Measurements from ENCODE around the gene PAPLN.

Gene PAPLN

GRCh38 chr14:73232984-73233383 is 4.3 kb upstream of the PAPLN start:
- no peak for DNase-seq (ENCODE audit: low read depth)

- DNase-seq (ENCODE audit: low read depth): no peak
These were observed 3.7 kb upstream of the PAPLN start for GRCh38 chr14:73233564-73233963.

- DNase-seq (ENCODE audit: low read depth): no peak
These were observed 3.3 kb upstream of the PAPLN start for GRCh38 chr14:73234029-73234428.

DNA sequence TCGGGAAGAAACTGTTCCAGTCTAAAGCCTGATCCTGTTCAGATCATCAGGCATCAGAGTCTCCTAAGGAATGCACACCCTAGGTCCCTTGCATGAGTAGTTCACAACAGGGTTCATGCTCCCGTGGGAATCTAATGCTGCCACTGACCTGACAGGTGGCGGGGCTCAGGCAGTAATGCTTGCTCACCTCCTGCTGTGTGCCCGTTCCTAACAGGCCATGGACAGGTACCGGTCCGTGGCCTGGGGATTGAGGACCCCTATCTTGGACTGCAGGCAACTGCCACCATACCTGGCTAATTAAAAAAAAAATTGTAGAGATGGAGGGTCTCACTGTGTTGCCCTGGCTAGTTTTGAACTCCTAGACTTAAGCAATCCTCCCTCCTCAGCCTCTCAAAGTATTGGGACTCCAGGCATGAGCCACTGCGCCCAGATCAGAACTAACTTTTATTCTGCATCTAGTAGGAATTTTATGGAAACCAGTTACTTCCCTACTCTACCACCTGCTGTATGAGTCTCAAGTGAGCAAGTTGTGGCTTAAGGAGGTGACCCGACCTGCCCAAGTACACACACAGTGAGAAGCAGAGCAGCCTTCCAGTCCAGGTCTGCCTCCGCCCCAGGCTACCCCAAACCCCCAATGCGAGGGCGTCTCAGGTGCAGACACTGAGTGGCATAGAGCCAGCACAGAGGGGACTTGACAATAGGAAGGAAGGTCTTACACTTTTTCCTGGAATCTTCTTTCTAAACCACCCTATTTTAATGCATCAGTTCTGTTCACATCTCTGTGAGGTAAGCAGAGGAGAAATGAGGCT is 2.5 kb upstream of the PAPLN start:
- DNase-seq (ENCODE audit: low read depth): no peak

- DNase-seq (ENCODE audit: low read depth): no peak
These were observed 1.7 kb upstream of the PAPLN start for GRCh38 chr14:73235531-73236155.

DNA sequence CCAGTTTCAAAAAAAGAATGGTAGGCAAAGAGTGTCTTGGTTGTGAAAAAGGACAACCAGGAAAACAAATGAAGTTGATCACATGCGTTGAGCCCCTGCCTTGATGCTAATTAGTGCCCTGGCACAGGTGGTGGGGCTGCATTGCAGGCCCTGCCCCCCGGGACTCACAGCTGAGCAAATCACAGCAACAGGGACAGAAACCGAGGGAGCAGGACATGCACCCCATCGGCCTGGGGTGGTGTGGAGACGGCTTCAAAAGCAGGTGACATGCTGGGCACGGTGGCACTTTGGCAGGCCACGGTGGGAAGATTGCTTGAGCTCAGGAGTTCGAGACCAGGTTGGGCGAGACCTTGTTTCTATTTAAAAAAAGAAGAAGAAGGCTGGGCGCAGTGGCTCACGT is 1.1 kb upstream of the PAPLN start:
- no peak for DNase-seq (ENCODE audit: low read depth)

GRCh38 chr14:73236752-73237218 is 521 bp upstream of the PAPLN start:
- no peak for DNase-seq (ENCODE audit: low read depth)

DNA sequence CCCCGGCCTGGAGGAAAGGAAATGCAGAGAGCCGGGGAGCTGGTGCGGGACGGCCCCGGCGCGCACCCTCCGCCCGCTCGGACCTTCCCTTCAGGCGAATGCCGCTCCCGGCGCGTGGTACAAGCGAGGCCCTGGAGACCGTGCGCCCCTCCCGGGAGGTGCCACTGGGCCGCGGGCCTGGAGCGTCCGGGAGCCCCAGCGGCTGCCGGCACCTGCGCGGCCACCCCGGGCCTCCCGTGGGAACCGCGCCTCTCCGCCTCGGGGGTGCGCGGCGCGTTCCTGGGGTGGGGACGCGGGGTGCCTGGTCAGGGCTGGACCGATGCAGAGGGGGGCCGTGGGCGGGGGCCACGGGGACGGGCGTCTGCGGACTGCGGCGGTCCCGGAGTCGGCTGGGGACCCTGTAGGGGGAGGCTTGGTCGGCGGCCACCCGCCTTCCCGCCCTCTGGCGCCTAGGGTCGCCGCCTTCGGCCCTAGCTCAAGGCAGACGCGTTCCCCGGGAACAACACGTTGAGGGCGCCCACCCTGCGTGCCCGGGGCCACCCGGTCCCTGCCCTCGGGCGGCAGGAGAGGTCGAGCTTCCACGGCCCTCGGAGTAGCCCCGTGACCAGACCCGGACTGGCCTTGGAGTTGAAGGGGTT is 599 bp downstream of the PAPLN start:
- no peak for DNase-seq (ENCODE audit: low read depth)

- no peak for DNase-seq (ENCODE audit: low read depth)
These were observed 1.1 kb downstream of the PAPLN start for GRCh38 chr14:73238424-73238852.

GRCh38 chr14:73238941-73239340 is 1.6 kb downstream of the PAPLN start:
- DNase-seq (ENCODE audit: low read depth): no peak

DNA sequence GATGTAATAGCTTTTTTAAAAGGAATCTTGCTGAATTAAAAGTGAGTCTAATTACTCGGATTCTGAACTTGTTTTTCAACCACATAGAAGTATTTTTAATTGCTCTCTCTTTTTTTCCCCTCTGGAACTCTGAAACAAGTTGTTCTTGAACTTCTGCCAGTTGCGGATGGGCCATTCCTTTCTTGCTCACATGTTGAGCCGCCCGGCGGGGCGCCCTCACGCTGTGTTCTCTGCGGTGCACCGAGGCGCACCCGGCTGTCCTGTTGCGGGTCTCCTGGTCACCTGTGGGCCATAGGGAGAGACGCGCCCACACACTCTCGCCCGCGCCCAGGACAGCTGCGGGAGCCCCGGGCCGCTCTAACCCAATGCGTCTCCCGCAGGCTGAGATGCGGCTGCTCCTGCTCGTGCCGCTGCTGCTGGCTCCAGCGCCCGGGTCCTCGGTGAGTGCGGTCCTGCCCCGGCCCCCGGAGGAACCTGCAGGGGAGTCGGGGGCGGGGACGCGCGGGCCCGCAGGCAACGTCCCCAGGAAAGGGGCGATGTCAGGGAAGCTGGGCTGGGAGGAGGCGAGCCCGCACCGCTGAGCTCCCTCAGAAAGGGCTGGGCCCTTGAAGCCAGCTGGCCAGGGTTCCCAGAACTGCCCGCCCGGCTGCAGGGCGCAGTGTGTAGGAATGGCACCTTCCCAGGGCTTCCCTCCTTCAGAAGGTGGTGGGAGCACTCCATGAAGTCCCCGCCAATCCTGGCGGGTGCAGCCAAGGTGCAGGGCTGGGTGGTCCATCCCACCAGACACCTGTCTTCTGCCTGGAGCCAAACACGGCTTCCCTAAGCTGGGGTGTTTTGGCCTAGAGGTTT is 2.3 kb downstream of the PAPLN start:
- no peak for DNase-seq (ENCODE audit: low read depth)

DNA sequence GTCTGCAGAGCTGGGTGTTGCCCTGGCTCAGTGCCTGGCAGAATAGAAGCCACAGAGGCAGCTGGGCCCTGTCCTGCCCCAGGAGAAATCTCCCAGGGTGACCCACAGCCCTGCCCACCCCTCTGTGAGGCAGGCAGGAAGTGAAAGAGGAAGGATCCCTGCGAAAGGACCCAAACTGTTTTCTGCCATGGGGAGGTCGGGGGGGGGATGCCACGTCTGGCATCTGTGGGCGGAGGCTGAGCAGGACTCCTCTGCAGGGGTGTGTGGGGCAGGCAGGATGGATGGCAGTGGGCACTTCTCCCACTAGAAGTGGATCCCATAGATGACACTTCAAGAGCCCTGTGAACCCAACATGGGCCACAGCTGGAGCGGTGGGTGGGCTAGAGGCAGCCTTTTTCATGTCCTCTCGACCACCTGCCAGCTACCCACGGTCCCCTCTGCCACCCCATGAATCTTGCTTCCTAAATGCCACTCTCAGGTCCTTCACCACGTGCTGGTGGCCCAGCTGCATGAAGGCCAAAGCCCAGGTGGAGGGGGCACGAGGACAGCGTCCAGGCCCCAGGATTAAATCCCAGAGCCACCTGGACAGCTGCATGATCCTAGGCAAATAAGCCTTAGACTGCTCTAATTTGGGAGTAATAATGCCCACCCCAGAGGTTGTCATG is 3.6 kb downstream of the PAPLN start:
- no peak for DNase-seq (ENCODE audit: low read depth)

GRCh38 chr14:73241481-73242165 is 4.3 kb downstream of the PAPLN start:
- DNase-seq (ENCODE audit: low read depth): no peak

GRCh38 chr14:73242357-73242901 is 5.1 kb downstream of the PAPLN start:
- DNase-seq (ENCODE audit: low read depth): no peak

- no peak for DNase-seq (ENCODE audit: low read depth)
These were observed 6.0 kb downstream of the PAPLN start for GRCh38 chr14:73243341-73243740.

DNA sequence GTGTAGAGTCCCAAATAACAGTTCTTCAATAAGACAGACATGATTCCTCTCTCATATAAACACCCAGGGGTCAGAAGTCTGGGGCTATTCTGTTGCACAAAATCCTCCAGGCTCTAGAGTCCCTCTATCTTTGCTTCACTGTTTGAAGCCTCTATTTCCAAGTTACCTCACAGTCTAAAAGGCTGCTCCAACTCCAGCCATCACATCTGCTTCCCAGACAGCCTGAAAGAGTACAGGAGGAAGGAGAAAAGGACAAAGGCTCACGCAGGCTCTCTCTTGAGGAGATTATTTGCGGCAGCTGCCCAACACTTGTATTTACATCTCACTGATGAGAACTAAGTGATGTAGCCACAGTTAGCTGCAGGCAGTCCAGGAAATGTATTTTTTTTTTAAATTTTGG is 6.4 kb downstream of the PAPLN start:
- no peak for DNase-seq (ENCODE audit: low read depth)

- DNase-seq (ENCODE audit: low read depth): no peak
These were observed 7.4 kb downstream of the PAPLN start for GRCh38 chr14:73244541-73245290.

DNA sequence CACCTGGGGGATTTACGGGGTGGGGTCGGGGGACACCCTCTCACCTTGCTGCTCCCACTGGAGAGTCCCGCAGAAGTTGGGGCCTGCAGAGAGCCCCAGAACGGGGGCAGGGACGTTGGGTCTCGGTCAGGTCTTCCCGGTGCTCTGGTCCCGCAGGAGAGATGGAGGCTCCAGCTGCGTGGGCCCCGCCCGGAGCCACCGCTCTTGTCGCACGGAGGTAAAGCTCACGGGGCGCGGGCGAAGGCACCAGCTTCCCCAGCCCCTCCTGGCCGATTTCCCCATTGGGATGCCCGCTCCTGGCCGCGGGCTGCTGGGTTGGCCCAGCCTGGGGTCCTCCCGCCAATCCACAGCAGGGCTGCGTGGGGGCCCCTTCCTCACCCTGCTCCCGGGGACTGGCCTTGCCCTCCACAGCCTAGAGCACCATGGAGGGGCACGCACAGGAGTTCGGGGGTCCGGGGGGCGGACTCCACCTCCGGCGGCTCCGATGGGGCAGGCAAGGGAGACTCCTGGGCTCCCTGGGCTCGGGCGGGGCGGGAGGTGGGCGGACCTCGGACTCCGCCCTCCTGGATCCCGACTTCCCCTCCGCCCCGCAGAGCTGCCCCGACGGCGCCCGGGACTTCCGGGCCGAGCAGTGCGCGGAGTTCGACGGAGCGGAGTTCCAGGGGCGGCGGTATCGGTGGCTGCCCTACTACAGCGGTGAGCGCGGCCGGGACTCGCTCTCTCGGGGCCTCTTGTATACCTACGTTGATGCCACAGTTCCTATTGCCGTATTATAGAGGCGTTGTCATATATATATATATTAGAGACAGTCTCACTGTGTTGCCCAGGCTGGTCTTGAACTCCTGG is 8.4 kb downstream of the PAPLN start:
- DNase-seq (ENCODE audit: low read depth): peak; percentile 21

Measured in activated T-helper 9 cell treated with anti-CD3 and anti-CD28 coated beads, Interleukin-2, amount 50 U/mL, for 16 hours (primary cell).